Measurements from ENCODE around the gene OTOGL. TPM values are rescaled to one million over a fixed set of nuclear protein-coding genes. Genes with fewer than 3 reads are reported as not detected.

Gene OTOGL
- total RNA-seq, 2 experiments from 2014 or later = not detected

DNA sequence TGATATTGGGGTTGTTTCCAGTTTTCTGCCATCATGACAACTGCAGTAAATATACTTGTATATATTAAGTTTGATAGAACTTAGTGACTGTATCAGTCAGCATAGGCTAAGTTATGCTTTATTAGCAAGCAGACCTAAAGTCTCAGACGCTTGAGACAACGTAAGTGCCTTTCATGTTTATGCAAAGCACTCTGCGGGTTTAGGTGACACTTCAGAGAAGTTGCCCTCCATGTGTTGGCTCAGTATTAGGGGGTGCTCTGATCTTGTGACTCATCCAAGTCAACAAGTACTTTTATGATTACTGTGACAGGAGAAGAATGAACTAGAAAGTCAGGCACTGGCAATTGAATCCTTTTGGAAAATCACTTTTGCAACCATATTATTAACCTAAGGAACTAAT is 13.3 kb upstream of the OTOGL start:
- no peaks in the 10 kb centered on the region for H3K9me2 ChIP-seq (ENCODE audit: insufficient read depth, low read length)
- H2AFZ ChIP-seq (ENCODE audit: low read length) = no peak overlapping the region
- no peak for DNase-seq (ENCODE audit: low spot score)
- TF ChIP-seq EZH2phosphoT487 (IDR thresholded peaks at IDR 0.05; ENCODE audit: borderline replicate concordance, low read depth, low read length) = no peak
- TF ChIP-seq, protein P1, sequence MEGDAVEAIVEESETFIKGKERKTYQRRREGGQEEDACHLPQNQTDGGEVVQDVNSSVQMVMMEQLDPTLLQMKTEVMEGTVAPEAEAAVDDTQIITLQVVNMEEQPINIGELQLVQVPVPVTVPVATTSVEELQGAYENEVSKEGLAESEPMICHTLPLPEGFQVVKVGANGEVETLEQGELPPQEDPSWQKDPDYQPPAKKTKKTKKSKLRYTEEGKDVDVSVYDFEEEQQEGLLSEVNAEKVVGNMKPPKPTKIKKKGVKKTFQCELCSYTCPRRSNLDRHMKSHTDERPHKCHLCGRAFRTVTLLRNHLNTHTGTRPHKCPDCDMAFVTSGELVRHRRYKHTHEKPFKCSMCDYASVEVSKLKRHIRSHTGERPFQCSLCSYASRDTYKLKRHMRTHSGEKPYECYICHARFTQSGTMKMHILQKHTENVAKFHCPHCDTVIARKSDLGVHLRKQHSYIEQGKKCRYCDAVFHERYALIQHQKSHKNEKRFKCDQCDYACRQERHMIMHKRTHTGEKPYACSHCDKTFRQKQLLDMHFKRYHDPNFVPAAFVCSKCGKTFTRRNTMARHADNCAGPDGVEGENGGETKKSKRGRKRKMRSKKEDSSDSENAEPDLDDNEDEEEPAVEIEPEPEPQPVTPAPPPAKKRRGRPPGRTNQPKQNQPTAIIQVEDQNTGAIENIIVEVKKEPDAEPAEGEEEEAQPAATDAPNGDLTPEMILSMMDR (conservative IDR thresholded peaks at IDR 0.05; ENCODE audit: low read length) = no peak
- no TSS peak for BruUV-seq (replicated peaks)
- intact Hi-C loops (cut with micrococcal nuclease; ENCODE audit: unreplicated experiment) = no loop called here
- H3K4me2 ChIP-seq (ENCODE audit: low read length) = no peak overlapping the region
- no peaks in the 10 kb centered on the region for H3K79me2 ChIP-seq (ENCODE audit: insufficient read depth, low read depth, low read length)
- ChIA-PET CTCF (ENCODE audit: unreplicated experiment) (no interaction called here), POLR2A (no interaction called here)
- H3K27ac ChIP-seq (ENCODE audit: low read depth, low read length, poor library complexity, severe bottlenecking) = no peak overlapping the region
- H4K20me1 ChIP-seq (ENCODE audit: insufficient read depth, low read length) = no peaks in the 10 kb centered on the region
- H3K9me3 ChIP-seq (ENCODE audit: low read length) = no peaks in the 10 kb centered on the region
- no peaks in the 10 kb centered on the region for H3K4me1 ChIP-seq (ENCODE audit: insufficient read depth, low read length, poor library complexity, severe bottlenecking)
- H3K4me3 ChIP-seq (ENCODE audit: low read depth, low read length, poor library complexity, severe bottlenecking) = no peak overlapping the region
- H3K36me3 ChIP-seq (ENCODE audit: insufficient read depth, low read length) = no peaks in the 10 kb centered on the region

- no peaks in the 10 kb centered on the region for H3K4me1 ChIP-seq (ENCODE audit: insufficient read depth, low read length, poor library complexity, severe bottlenecking)
- no peak overlapping the region for H2AFZ ChIP-seq (ENCODE audit: low read length)
- TF ChIP-seq EZH2phosphoT487 (IDR thresholded peaks at IDR 0.05; ENCODE audit: borderline replicate concordance, low read depth, low read length) = no peak
- TF ChIP-seq, protein P1 (conservative IDR thresholded peaks at IDR 0.05; ENCODE audit: low read length) = no peak
- H3K4me3 ChIP-seq (ENCODE audit: low read depth, low read length, poor library complexity, severe bottlenecking) = no peak overlapping the region
- H4K20me1 ChIP-seq (ENCODE audit: insufficient read depth, low read length) = no peaks in the 10 kb centered on the region
- CTCF ChIA-PET (ENCODE audit: unreplicated experiment) = no interaction called here
- H3K9me2 ChIP-seq (ENCODE audit: insufficient read depth, low read length) = no peaks in the 10 kb centered on the region
- DNase-seq (ENCODE audit: low spot score) = no peak
- H3K36me3 ChIP-seq (ENCODE audit: insufficient read depth, low read length) = no peaks in the 10 kb centered on the region
- no peaks in the 10 kb centered on the region for H3K79me2 ChIP-seq (ENCODE audit: insufficient read depth, low read depth, low read length)
- H3K4me2 ChIP-seq (ENCODE audit: low read length) = no peak overlapping the region
- intact Hi-C loops (cut with micrococcal nuclease; ENCODE audit: unreplicated experiment) = no loop called here
- POLR2A ChIA-PET = no interaction called here
- no TSS peak for BruUV-seq (replicated peaks)
- no peak overlapping the region for H3K27ac ChIP-seq (ENCODE audit: low read depth, low read length, poor library complexity, severe bottlenecking)
- no peaks in the 10 kb centered on the region for H3K9me3 ChIP-seq (ENCODE audit: low read length)
Observed at GRCh38 chr12:80087486-80088213, 11.7 kb upstream of the OTOGL start.

DNA sequence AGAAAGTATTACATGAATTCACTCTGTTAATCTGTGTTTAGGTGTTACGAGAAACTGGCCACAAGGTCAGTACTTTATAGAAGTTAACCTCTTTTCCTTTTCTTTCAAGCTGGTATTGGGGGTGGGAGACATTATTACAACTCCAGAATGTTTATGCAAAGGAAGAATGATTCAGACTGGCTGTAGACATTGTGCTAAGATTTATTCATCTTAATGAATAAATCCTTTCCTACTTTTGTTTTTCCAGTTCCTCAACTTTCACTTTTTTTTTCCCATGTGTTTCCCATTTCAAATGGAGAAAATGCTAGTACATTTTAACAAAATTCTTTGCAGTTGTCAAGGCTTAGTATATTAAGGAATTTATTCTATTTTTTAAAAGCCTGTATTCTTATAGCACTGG is 1.3 kb downstream of the OTOGL start:
- no peak overlapping the region for H2AFZ ChIP-seq (ENCODE audit: low read length)

More for the DNA sequence above, 1.3 kb downstream of the OTOGL start:
- intact Hi-C loops (cut with micrococcal nuclease; ENCODE audit: unreplicated experiment) = no loop called here
- ChIA-PET POLR2A (no interaction called here), CTCF (ENCODE audit: unreplicated experiment) (no interaction called here)
- Histone ChIP-seq H3K36me3 (ENCODE audit: insufficient read depth, low read length) (no peaks in the 10 kb centered on the region), H4K20me1 (ENCODE audit: insufficient read depth, low read length) (no peaks in the 10 kb centered on the region), H3K4me2 (ENCODE audit: low read length) (no peak overlapping the region), H3K9me2 (ENCODE audit: insufficient read depth, low read length) (no peaks in the 10 kb centered on the region), H3K4me1 (ENCODE audit: insufficient read depth, low read length, poor library complexity, severe bottlenecking) (no peaks in the 10 kb centered on the region), H3K9me3 (ENCODE audit: low read length) (no peaks in the 10 kb centered on the region), H3K27ac (ENCODE audit: low read depth, low read length, poor library complexity, severe bottlenecking) (no peak overlapping the region), H3K4me3 (ENCODE audit: low read depth, low read length, poor library complexity, severe bottlenecking) (no peak overlapping the region), H3K79me2 (ENCODE audit: insufficient read depth, low read depth, low read length) (no peaks in the 10 kb centered on the region)
- TF ChIP-seq, protein P1 (conservative IDR thresholded peaks at IDR 0.05; ENCODE audit: low read length) = no peak
- no peak for TF ChIP-seq EZH2phosphoT487 (IDR thresholded peaks at IDR 0.05; ENCODE audit: borderline replicate concordance, low read depth, low read length)
- DNase-seq (ENCODE audit: low spot score) = no peak
- BruUV-seq (replicated peaks) = no TSS peak
